DND-41 (cell line): ENCODE measurements around the gene FARP1.

Experiments used
- ATAC-seq: fragments of 200-7000 bp; cut with Tn5 transposase; 3 replicates; pipeline ENCODE4 v1.9.1; 2021; ENCODE audit warnings: low read depth; ENCODE audit not compliant: insufficient read depth
- DNase-seq: peaks from one replicate; pipeline ENCODE4 v3.0.0-alpha.2; 2020
- H2AFZ ChIP-seq: 2 replicates; pipeline ENCODE4 v1.6.0; 2012; ENCODE audit warnings: low read depth, low read length
- H3K27ac ChIP-seq: 2 replicates; pipeline ENCODE4 v1.5.1; 2012; ENCODE audit warnings: low read length, inconsistent platforms
- H3K27me3 ChIP-seq: fragments of 200-600 bp; sonication (generic); 2 replicates; pipeline ENCODE4 v1.6.0; 2012; ENCODE audit warnings: low read length, mild to moderate bottlenecking, inconsistent platforms; ENCODE audit not compliant: insufficient read depth, poor library complexity
- H3K36me3 ChIP-seq: 2 replicates; pipeline ENCODE4 v1.5.1; 2012; ENCODE audit warnings: low read length, inconsistent platforms; ENCODE audit not compliant: insufficient read depth
- H3K4me1 ChIP-seq: 2 replicates; pipeline ENCODE4 v1.5.1; 2012; ENCODE audit warnings: mild to moderate bottlenecking, low read length; ENCODE audit not compliant: insufficient read depth
- H3K4me2 ChIP-seq: 2 replicates; pipeline ENCODE4 v1.6.0; 2012; ENCODE audit warnings: mild to moderate bottlenecking, moderate library complexity, low read length, inconsistent platforms; ENCODE audit not compliant: insufficient read depth
- H3K4me3 ChIP-seq, 2 experiments: fragments of 200-600 bp in 1 of 2; shearing (Covaris generic) in 1 of 2; 2 replicates each; pipeline ENCODE4 v1.5.1; 2012 to 2016; ENCODE audit warnings: inconsistent platforms in 2 of 2, low read length in 2 of 2, mild to moderate bottlenecking in 2 of 2, low read depth in 1 of 2, moderate library complexity in 1 of 2
- H3K79me2 ChIP-seq: 2 replicates; pipeline ENCODE4 v1.6.0; 2012; ENCODE audit warnings: low read length, inconsistent platforms; ENCODE audit not compliant: insufficient read depth
- H3K9ac ChIP-seq: 2 replicates; pipeline ENCODE4 v1.6.0; 2012; ENCODE audit warnings: low read depth, mild to moderate bottlenecking, inconsistent platforms, low read length, moderate library complexity
- H3K9me3 ChIP-seq: 2 replicates; pipeline ENCODE4 v1.5.1; 2012; ENCODE audit warnings: low read length, moderate library complexity, mild to moderate bottlenecking, inconsistent platforms; ENCODE audit not compliant: insufficient read depth, severe bottlenecking
- H4K20me1 ChIP-seq: 2 replicates; pipeline ENCODE4 v1.6.0; 2012; ENCODE audit warnings: low read length; ENCODE audit not compliant: insufficient read depth
- EZH2 ChIP-seq: IDR thresholded peaks from 3 replicates; pipeline ENCODE4 v1.6.1; 2012; ENCODE audit warnings: borderline replicate concordance, low read depth, mild to moderate bottlenecking, moderate library complexity, low read length, inconsistent platforms; ENCODE audit not compliant: severe bottlenecking
- TF ChIP-seq, protein P1 (sequence below): IDR thresholded peaks from 2 replicates; pipeline ENCODE4 v1.5.1; 2012; ENCODE audit warnings: borderline replicate concordance, low read length, moderate library complexity, mild to moderate bottlenecking; ENCODE audit not compliant: poor library complexity, severe bottlenecking; ENCODE audit errors: extremely low read depth

FARP1 gene

DNA sequence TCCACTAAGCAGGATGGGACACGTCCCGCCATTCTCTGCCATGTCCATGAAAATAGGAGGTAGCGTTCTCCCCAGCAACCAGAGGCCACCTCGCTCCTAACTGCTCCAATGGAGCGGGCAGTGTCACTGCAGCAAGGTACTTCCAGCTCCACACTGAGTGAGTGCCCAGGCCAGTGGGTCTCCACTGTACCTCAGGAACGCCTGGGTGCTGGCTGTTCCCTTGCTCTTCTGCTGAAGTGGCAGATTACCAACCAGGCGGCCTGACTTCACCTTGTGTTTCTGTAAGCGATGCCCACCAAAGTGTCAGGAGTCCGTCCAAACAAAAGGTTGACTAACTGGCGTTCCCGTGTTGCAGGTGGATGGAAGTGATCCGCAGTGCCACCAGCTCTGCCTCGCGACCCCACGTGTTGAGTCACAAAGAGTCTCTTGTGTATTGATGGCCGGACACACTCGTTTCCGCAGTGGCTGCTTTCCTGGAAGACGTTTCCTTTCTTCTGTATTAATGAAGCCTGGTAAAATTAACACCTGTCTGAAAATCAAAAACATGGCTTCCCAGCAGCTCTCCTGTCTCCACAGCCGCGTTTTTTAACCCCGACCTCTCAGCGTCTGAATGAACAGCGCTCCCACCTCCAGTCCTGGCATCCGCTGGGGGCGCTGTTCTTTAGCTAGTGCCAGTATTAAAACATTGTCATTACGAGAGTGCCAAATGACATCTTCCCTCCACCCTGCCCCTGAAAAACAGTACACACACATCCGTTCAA, 305.2 kb downstream of the FARP1 start:
- peaks cover 24% of the 10 kb centered on the region for H3K4me1 ChIP-seq
- H3K27me3 ChIP-seq, result no peaks in the 10 kb centered on the region
- ATAC-seq (no peak), DNase-seq (no peak)
- H4K20me1 ChIP-seq, result peaks cover 22% of the 10 kb centered on the region
- H2AFZ ChIP-seq, result no peak overlapping the region
- TF ChIP-seq, protein P1, sequence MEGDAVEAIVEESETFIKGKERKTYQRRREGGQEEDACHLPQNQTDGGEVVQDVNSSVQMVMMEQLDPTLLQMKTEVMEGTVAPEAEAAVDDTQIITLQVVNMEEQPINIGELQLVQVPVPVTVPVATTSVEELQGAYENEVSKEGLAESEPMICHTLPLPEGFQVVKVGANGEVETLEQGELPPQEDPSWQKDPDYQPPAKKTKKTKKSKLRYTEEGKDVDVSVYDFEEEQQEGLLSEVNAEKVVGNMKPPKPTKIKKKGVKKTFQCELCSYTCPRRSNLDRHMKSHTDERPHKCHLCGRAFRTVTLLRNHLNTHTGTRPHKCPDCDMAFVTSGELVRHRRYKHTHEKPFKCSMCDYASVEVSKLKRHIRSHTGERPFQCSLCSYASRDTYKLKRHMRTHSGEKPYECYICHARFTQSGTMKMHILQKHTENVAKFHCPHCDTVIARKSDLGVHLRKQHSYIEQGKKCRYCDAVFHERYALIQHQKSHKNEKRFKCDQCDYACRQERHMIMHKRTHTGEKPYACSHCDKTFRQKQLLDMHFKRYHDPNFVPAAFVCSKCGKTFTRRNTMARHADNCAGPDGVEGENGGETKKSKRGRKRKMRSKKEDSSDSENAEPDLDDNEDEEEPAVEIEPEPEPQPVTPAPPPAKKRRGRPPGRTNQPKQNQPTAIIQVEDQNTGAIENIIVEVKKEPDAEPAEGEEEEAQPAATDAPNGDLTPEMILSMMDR, result peak; percentile 39
- TF ChIP-seq EZH2, result no peak
- H3K9me3 ChIP-seq, result no peaks in the 10 kb centered on the region
- 0 out of 2 replicates have a peak, but pooled peaks cover 3% of the 10 kb centered on the region for H3K79me2 ChIP-seq
- H3K36me3 ChIP-seq, result peaks cover 43% of the 10 kb centered on the region
- H3K9ac ChIP-seq, result no peak overlapping the region
- no peak overlapping the region for H3K4me3 ChIP-seq
- H3K27ac ChIP-seq, result no peak overlapping the region
- H3K4me2 ChIP-seq, result no peak overlapping the region

DNA sequence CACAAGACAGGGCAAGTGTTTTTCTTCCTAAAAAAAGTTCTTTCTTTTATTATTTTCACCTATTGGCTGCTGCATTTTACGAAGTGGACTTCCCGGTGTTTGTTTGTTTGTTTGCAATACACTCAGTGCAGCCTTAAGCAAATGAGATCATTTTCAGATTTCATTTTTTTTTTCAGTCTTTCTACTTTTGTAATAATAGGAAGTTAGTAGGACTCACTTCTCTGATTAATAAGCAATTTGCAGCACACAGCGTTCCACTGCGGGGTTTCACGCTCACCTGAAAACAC, 305.7 kb downstream of the FARP1 start:
- Histone ChIP-seq H3K36me3 (peaks cover 48% of the 10 kb centered on the region), H3K9ac (no peak overlapping the region), H3K9me3 (no peaks in the 10 kb centered on the region), H3K4me3 (no peak overlapping the region), H3K4me1 (peaks cover 24% of the 10 kb centered on the region), H4K20me1 (peaks cover 24% of the 10 kb centered on the region), H3K27ac (no peak overlapping the region), H3K79me2 (0 out of 2 replicates have a peak, but pooled peaks cover 6% of the 10 kb centered on the region), H2AFZ (no peak overlapping the region), H3K4me2 (no peak overlapping the region), H3K27me3 (no peaks in the 10 kb centered on the region)
- DNase-seq, result no peak
- no peak for TF ChIP-seq EZH2
- TF ChIP-seq, protein P1, result no peak
- ATAC-seq, result no peak

DNA sequence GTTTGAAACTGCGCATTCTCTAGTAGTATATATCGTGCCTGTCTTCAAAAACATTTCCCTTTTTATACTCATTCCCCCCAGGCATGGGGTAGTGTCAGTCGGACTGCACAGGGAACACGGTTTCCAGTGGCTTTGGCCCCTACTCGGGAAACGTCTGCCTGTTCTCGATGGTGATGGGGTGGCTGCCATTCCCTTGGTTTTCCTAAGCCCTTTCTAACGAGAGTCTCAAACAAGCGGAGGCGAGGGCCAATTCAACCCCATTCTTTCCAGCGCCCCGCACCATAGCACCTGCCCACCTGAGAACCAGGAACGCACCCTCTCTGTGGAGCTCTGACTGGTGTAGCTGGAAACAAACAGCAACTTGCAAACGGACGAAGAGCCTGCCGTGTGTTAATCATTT, 306.4 kb downstream of the FARP1 start:
- H3K9me3 ChIP-seq, result no peaks in the 10 kb centered on the region
- H2AFZ ChIP-seq, result no peak overlapping the region
- H3K4me3 ChIP-seq, result no peak overlapping the region
- no peak overlapping the region for H3K4me2 ChIP-seq
- no peak overlapping the region for H3K9ac ChIP-seq
- no peaks in the 10 kb centered on the region for H3K27me3 ChIP-seq
- H3K4me1 ChIP-seq, result peaks cover 24% of the 10 kb centered on the region
- no peak for TF ChIP-seq EZH2
- TF ChIP-seq, protein P1, result no peak
- DNase-seq, result no peak
- 0 out of 2 replicates have a peak, but pooled peaks cover 6% of the 10 kb centered on the region for H3K79me2 ChIP-seq
- H3K36me3 ChIP-seq, result peaks cover 55% of the 10 kb centered on the region
- no peak overlapping the region for H3K27ac ChIP-seq
- ATAC-seq, result no peak
- peaks cover 24% of the 10 kb centered on the region for H4K20me1 ChIP-seq
